ENCODE measurements around the gene WDR33. TPM values are rescaled to one million over a fixed set of nuclear protein-coding genes. Genes with fewer than 3 reads are reported as not detected.

The WDR33 gene
- total and polyA plus RNA-seq, 2 of the 13 experiments (the other 11 are each of a cell fraction or from before 2014, with no cell fraction given) = 54.9 to 78.2 TPM

DNA sequence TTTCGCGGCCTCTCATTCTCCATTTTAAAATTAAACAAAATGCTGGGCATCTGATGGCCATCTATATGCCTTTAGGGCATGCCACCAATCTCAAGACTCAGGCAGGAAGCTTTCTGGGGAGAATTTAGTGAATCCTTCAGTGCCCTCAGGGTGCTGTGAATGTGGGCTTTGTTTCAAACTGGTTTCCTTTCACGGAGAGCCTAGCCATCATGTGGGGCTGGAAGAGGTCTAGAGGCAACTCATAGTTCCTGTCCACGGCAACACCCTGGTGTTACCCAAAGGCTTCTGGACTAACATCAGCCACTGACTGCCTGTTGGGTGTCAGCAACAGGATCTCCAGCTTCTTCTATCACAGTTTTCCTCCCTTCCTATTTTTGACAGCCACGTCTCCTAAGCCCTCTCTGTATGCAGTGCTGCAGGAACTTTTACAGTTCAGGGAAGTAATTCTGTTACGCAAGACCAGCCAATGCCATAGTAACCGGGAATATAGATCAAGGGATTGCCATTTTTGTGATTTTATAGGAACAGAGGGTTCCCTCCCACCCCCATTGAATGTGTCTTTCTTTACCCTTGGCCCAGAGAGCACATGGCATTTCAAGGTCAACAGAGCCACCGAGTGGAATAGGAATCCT, 7.9 kb upstream of the WDR33 start (continued):
- TF ChIP-seq, protein P1, sequence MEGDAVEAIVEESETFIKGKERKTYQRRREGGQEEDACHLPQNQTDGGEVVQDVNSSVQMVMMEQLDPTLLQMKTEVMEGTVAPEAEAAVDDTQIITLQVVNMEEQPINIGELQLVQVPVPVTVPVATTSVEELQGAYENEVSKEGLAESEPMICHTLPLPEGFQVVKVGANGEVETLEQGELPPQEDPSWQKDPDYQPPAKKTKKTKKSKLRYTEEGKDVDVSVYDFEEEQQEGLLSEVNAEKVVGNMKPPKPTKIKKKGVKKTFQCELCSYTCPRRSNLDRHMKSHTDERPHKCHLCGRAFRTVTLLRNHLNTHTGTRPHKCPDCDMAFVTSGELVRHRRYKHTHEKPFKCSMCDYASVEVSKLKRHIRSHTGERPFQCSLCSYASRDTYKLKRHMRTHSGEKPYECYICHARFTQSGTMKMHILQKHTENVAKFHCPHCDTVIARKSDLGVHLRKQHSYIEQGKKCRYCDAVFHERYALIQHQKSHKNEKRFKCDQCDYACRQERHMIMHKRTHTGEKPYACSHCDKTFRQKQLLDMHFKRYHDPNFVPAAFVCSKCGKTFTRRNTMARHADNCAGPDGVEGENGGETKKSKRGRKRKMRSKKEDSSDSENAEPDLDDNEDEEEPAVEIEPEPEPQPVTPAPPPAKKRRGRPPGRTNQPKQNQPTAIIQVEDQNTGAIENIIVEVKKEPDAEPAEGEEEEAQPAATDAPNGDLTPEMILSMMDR (CRISPR knock-in tag; IDR thresholded peaks at IDR 0.05) = peak; percentile 36
- TF ChIP-seq MAF1 (CRISPR knock-in tag; IDR thresholded peaks at IDR 0.05; ENCODE audit: borderline replicate concordance) = no peak
- TF ChIP-seq JUND (CRISPR knock-in tag; IDR thresholded peaks at IDR 0.05) = no peak
- TF ChIP-seq ZNF280D (CRISPR knock-in tag; IDR thresholded peaks at IDR 0.05) = no peak
- no peak for TF ChIP-seq USF2 (IDR thresholded peaks at IDR 0.05; ENCODE audit: low read depth, low read length)
- no peak for TF ChIP-seq USF2 (CRISPR knock-in tag; IDR thresholded peaks at IDR 0.05; ENCODE audit: borderline replicate concordance)
- TF ChIP-seq, protein P2, sequence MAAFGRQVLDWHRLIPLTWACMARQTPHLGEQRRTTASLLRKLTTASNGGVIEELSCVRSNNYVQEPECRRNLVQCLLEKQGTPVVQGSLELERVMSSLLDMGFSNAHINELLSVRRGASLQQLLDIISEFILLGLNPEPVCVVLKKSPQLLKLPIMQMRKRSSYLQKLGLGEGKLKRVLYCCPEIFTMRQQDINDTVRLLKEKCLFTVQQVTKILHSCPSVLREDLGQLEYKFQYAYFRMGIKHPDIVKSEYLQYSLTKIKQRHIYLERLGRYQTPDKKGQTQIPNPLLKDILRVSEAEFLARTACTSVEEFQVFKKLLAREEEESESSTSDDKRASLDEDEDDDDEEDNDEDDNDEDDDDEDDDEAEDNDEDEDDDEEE (CRISPR knock-in tag; IDR thresholded peaks at IDR 0.05) = no peak
- no peak for TF ChIP-seq NFATC3 (CRISPR knock-in tag; IDR thresholded peaks at IDR 0.05)
- no peak for TF ChIP-seq MXD4 (CRISPR knock-in tag; IDR thresholded peaks at IDR 0.05)
- no peak for TF ChIP-seq BCL6 (CRISPR knock-in tag; IDR thresholded peaks at IDR 0.05)
- TF ChIP-seq ZBTB14 (CRISPR knock-in tag; IDR thresholded peaks at IDR 0.05) = no peak
- no peak for TF ChIP-seq MED8 (CRISPR knock-in tag; IDR thresholded peaks at IDR 0.05; ENCODE audit: insufficient replicate concordance)
- TF ChIP-seq, protein P3, sequence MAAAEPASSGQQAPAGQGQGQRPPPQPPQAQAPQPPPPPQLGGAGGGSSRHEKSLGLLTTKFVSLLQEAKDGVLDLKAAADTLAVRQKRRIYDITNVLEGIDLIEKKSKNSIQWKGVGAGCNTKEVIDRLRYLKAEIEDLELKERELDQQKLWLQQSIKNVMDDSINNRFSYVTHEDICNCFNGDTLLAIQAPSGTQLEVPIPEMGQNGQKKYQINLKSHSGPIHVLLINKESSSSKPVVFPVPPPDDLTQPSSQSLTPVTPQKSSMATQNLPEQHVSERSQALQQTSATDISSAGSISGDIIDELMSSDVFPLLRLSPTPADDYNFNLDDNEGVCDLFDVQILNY (CRISPR knock-in tag; conservative IDR thresholded peaks at IDR 0.05) = no peak
- TF ChIP-seq PATZ1 (CRISPR knock-in tag; IDR thresholded peaks at IDR 0.05) = no peak
- TF ChIP-seq XRCC5 (optimal IDR thresholded peaks at IDR 0.05; ENCODE audit: low read length) = no peak
- TF ChIP-seq ZNF224 (CRISPR knock-in tag; IDR thresholded peaks at IDR 0.05) = no peak
- peak; percentile 89 for TF ChIP-seq CEBPB (IDR thresholded peaks at IDR 0.05; ENCODE audit: borderline replicate concordance, low read depth, low read length)
